ENCODE data around the gene ZCCHC17.
"Not testable (repeated sequence)": the region's sequence is repeated elsewhere in the genome, so short reads cannot be mapped to it uniquely, and the experiment has no call there.

The ZCCHC17 gene, protein sequence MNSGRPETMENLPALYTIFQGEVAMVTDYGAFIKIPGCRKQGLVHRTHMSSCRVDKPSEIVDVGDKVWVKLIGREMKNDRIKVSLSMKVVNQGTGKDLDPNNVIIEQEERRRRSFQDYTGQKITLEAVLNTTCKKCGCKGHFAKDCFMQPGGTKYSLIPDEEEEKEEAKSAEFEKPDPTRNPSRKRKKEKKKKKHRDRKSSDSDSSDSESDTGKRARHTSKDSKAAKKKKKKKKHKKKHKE

DNA sequence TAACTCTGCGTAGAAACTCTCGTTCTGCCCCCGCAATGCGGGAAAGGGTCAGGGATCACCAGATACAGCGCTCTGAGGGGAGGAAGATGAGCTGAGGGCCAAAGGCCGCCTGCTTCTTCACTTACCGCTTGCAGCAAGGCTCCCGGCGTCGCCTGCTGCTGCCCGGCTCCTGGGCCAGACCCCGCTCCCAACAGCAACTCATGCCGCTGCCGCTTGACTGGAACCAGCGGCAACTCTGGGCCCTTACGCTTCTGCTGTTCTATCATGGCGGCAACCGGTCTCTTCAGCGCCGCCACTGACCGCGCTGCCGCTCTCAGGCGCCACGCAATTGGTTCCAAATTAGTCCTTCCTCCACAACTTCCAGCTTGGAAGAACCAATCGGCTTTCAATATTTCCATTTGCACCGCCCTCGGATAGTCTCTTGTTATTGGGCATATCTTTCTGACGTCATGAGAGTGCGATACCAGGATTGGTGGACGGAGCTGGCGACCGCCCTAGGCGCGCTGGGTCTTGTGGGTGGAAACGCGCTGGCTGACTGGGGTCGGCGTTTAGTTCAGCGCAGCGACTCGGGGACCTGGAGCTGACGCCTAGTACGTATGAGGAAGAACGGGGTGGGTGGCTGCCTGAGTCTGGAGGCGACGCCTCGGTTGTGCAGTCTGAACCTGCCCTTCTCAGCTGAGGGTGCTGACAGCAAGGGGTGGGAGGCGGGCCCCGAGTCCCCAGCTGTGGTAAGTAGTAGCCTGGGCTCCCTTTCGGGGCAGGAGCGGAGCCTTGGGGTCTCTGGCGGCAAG lies at the start of gene ZCCHC17, which contains the start of gene SNRNP40:
TSS of gene ZCCHC17 (plus strand) at position 547 of the 791 bp plus-strand sequence. CDS start 13,067 bp downstream, outside the sequence.
TSS of gene SNRNP40 (minus strand) at position 303 of the 791 bp plus-strand sequence. CDS start at position 266, 37 bp downstream.
- peak; percentile 82 to 84 for DNase-seq (ENCODE audit: low read depth in 2 of 2)

- no peak for DNase-seq (ENCODE audit: low read depth in 2 of 2)
These were observed 48.6 kb upstream of the ZCCHC17 start for GRCh38 chr1:31248276-31248675.

DNA sequence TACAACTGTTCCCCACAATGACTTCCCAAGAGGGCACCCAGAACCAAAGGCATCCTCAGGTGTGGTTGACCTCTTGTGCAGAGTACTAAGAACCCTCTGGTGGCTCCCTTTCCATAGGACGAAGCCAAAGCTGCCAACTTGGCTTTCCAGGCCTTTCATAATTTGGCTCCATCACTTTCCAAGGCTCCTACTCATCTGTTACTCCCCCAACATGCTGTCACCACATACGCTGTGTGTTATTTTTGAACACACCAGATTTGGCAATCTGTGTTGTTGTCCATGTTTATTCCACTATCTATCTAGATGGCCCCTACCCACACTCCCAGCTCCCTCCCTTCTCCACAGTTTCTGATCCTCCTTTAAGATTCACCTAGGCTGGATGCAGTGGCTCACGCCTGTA lies 47.0 kb upstream of the ZCCHC17 start:
- DNase-seq (ENCODE audit: low read depth in 2 of 2), result no peak

DNA sequence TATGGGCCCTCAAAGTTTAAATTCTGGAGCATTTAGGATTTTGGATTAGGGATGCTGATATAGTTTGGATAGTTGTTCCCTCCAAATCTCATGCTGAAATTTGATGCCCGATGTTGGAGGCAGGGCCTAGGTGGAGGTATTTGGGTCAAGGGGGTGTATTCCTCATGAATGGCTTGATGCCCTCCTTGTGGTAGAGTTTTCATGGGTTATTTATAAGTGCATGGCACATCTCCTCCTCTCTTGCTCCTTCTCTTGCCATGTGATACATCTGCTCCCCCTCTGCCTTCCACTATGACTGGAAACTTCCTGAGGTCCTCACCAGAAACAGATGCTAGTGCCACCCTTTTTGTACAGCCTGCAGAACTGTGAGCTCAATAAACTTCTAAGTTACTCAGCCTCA lies 39.6 kb upstream of the ZCCHC17 start:
- no peak for DNase-seq (ENCODE audit: low read depth in 2 of 2)

DNA sequence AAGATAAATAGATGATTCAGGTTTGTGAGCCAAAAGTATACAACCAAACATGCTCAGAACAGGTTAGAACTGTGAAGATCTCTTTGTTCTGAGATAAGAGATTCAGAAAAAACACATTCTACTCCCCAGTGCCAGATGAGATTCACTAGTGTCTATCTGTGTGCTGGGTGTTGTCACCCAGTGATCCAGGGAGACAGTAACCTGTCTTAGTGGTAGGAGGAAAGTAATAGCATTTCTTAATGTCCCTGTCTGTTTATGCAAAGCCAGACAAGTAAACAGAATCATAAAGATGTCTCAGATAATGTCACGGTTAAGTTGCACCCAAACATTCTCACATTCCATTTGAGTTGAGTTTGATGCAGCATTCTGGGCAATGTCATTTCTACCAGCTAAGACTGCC lies 38.3 kb upstream of the ZCCHC17 start:
- DNase-seq (ENCODE audit: low read depth in 2 of 2), result no peak

GRCh38 chr1:31259746-31260145 lies 37.1 kb upstream of the ZCCHC17 start:
- no peak for DNase-seq (ENCODE audit: low read depth in 2 of 2)

- DNase-seq (ENCODE audit: low read depth in 2 of 2), result no peak
These were observed 34.9 kb upstream of the ZCCHC17 start for GRCh38 chr1:31261916-31262315.

DNA sequence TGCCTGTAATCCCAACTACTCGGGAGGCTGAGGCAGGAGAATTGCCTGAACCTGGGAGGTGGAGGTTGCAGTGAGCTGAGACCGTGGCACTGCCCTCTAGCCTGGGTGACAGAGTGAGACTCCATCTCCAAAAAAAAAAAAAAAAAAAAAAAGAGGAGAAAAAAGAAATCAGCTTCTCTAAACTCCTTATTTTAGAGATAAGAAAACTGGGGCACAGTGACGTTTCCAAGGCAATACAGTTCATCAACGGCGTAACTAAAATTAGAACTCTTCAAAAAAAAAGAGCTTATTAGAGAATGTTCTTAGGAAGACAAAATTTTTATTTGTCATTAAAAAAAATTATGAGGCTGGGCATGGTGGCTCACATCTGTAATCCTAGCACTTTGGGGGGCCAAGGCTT lies 34.4 kb upstream of the ZCCHC17 start:
- not testable (repeated sequence) for DNase-seq (ENCODE audit: low read depth in 2 of 2)

- DNase-seq (ENCODE audit: low read depth in 2 of 2), result no peak
These were observed 33.4 kb upstream of the ZCCHC17 start for GRCh38 chr1:31263408-31263807.

- no peak for DNase-seq (ENCODE audit: low read depth in 2 of 2)
These were observed 31.9 kb upstream of the ZCCHC17 start for GRCh38 chr1:31264790-31265386.

GRCh38 chr1:31266547-31266946 lies 30.3 kb upstream of the ZCCHC17 start:
- DNase-seq (ENCODE audit: low read depth in 2 of 2), result no peak

- no peak for DNase-seq (ENCODE audit: low read depth in 2 of 2)
These were observed 24.5 kb upstream of the ZCCHC17 start for GRCh38 chr1:31272369-31272768.

DNA sequence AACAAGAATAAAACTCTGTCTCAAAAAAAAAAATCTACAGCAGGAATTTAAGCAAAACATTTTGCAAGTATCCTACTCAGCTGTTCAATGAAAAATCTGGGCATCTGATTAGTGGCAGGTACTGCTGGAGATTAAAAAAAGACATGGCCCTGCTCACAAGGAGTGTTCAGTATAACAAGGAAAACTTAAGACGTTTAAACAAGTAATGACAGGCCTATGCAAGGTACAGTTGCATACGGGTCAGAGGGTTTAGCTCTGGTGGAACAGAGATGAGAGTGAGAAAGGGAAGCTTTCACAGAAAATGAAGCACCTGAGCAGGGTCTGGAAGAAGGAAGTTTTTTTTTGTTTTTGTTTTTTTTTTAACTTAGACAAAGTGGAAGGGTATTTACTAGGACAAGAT lies 23.2 kb upstream of the ZCCHC17 start:
- no peak for DNase-seq (ENCODE audit: low read depth in 2 of 2)

GRCh38 chr1:31282426-31282825 lies 14.4 kb upstream of the ZCCHC17 start:
- DNase-seq (ENCODE audit: low read depth in 2 of 2), result not testable (repeated sequence)

DNA sequence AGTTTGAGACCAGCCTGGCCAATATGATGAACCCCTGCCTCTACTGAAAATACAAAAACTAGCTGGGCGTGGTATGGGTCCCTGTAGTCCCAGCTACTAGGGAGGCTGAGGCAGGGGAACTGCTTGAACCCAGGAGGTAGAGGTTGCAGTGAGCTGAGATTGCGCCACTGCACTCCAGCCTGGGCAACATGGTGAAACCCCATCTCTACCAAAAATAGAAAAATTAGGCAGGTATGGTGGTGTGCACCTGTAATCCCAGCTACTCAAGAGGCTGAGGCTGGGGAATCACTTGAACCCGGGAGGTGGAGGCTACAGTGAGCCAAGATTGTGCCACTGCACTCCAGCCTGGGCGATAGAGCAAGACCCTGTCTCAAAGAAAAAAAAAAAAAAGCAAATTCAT lies 9.0 kb upstream of the ZCCHC17 start:
- not testable (repeated sequence) for DNase-seq (ENCODE audit: low read depth in 2 of 2)

DNA sequence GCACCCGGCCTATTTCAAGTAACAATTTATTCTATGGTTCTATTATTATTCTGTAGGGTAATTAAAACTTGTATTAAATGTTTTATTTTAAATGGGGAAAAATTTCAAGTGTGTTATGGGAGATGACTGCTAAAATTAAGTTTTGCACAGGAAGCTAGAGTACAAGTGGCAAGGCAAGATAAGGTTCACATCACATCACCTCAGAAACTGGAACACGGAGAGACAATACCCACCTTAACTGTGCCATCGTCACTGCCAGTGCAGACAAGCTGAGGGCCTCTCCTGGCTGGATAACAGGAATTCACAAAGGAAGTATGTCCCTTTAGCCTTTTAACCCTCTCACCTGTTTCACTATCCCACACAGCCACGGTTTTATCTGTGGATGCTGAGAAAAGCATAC lies 7.8 kb upstream of the ZCCHC17 start:
- no peak for DNase-seq (ENCODE audit: low read depth in 2 of 2)

DNA sequence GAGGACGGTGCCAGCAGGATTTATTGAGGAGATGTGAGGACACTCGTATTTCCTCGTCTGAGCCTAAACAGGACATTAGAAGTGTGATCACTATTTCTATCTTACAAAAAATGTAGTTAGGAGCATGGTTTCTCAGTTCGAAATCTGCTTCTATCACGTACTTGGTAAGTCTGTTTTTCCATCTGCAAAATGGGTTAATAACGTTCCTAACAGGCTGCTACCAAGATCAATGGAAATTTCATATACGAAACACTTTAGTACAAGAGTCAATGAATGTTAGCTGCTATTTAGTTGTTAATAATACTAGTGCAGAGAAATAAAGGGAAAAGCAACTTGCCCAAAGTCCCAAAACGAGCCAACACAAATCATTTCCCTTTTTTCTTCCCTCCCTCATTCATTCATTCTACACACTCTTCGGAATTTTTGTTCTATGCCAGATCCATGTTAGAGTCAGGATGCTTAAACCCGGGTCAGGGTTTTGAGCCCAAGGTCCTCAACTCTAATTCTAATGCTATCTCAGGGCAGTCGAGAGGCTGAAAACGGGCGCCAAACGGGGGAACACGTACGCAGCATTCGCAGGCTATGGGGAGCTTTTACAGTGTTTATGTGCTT lies 852 bp upstream of the ZCCHC17 start:
- no peak for DNase-seq (ENCODE audit: low read depth in 2 of 2)

- no peak for DNase-seq (ENCODE audit: low read depth in 2 of 2)
These were observed 730 bp downstream of the ZCCHC17 start for GRCh38 chr1:31297277-31298247.

- DNase-seq (ENCODE audit: low read depth in 2 of 2), result no peak
These were observed 2.5 kb downstream of the ZCCHC17 start for GRCh38 chr1:31299365-31299764.

DNA sequence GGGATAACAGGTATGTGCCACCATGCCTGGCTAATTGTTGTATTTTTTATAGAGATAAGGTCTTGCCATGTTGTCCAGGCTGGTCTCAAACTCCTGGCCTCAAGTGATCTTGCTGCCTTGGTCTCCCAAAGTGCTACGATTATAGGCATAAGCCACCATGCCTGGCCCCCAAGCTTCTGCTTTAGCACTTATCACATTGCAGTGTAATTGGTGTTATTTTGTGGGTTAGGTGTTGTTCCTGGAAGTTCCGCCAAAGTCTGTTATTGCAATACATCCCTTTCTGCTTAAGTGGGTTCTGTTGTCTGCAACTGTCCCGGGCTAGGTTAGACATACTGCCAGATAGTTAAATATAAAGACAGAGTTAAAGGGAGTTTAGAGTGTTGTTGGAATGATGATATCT lies 3.4 kb downstream of the ZCCHC17 start:
- no peak for DNase-seq (ENCODE audit: low read depth in 2 of 2)
